RWPE1 (cell line): ENCODE data around the gene RAB4A.
"Not testable (repeated sequence)": the region's sequence is repeated elsewhere in the genome, so short reads cannot be mapped to it uniquely, and the experiment has no call there.

Experiments
- CTCF ChIA-PET: fragments of 350-600 bp; sonication (Branson Sonifier 250); formaldehyde crosslinking; extraction: SDS; loops from one replicate; lab custom pipeline; 2021; lab: Yijun Ruan, JAX
- POLR2A ChIA-PET: fragments of 400-600 bp; formaldehyde crosslinking; extraction: SDS; loops from one replicate; lab custom pipeline; 2020; ENCODE audit warnings: antibody characterized with exemption; ENCODE audit not compliant: low non-redundant PET; lab: Yijun Ruan, JAX
- DNase-seq: peaks from one replicate; pipeline ENCODE4 v3.0.0; 2012; ENCODE audit warnings: low spot score
- H3K27ac ChIP-seq: fragments of 450-650 bp; 2 replicates; pipeline ENCODE4 v1.5.1; 2017
- CTCF ChIP-seq: fragments of 450-650 bp; conservative IDR thresholded peaks from 2 replicates; pipeline ENCODE4 v1.5.1; 2017; ENCODE audit warnings: low read depth, mild to moderate bottlenecking

RAB4A gene

GRCh38 chr1:229319487-229319886 lies 48.6 kb downstream of the RAB4A start:
- ChIA-PET POLR2A (no interaction called here), CTCF (no interaction called here)
- DNase-seq = no peak
- TF ChIP-seq CTCF = no peak
- no peak overlapping the region for H3K27ac ChIP-seq

GRCh38 chr1:229323201-229323600 lies 52.3 kb downstream of the RAB4A start:
- POLR2A ChIA-PET = no interaction called here
- TF ChIP-seq CTCF = no peak
- CTCF ChIA-PET = no interaction called here
- no peak overlapping the region for H3K27ac ChIP-seq
- DNase-seq = no peak

- ChIA-PET CTCF (no interaction called here), POLR2A (no interaction called here)
- no peak for TF ChIP-seq CTCF
Measured at GRCh38 chr1:229323885-229324553, 53.1 kb downstream of the RAB4A start.

GRCh38 chr1:229325401-229325800 lies 54.5 kb downstream of the RAB4A start:
- DNase-seq = no peak
- no peak for TF ChIP-seq CTCF
- no peak overlapping the region for H3K27ac ChIP-seq
- POLR2A ChIA-PET = no interaction called here
- CTCF ChIA-PET = no interaction called here

More at GRCh38 chr1:229323885-229324553, 53.1 kb downstream of the RAB4A start:
- no peak overlapping the region for H3K27ac ChIP-seq
- no peak for DNase-seq

- no peak for DNase-seq
- TF ChIP-seq CTCF = no peak
- POLR2A ChIA-PET = no interaction called here
- CTCF ChIA-PET = no interaction called here
- H3K27ac ChIP-seq = no peak overlapping the region
Measured at GRCh38 chr1:229325853-229326487, 55.1 kb downstream of the RAB4A start.

- DNase-seq = no peak
- ChIA-PET CTCF (interaction anchor here (0.6 kb wide), 1 partner anchor 47 kb away, joined by 3 read pairs; no protein-coding TSS in a partner anchor), POLR2A (no interaction called here)
- TF ChIP-seq CTCF = no peak
- no peak overlapping the region for H3K27ac ChIP-seq
Measured at GRCh38 chr1:229326601-229327000, 55.7 kb downstream of the RAB4A start.

- H3K27ac ChIP-seq, CTCF ChIA-PET, DNase-seq, POLR2A ChIA-PET: not testable (repeated sequence)
Measured at GRCh38 chr1:229327765-229328164, 56.9 kb downstream of the RAB4A start.
